Glomerular visceral epithelial cell (primary cell): ENCODE results near the gene LMNTD2.

ENCODE experiments used
- DNase-seq: peaks from one replicate; pipeline ENCODE4 v3.0.0-alpha.2; 2016; ENCODE audit errors: extremely low spot score

LMNTD2 gene, protein sequence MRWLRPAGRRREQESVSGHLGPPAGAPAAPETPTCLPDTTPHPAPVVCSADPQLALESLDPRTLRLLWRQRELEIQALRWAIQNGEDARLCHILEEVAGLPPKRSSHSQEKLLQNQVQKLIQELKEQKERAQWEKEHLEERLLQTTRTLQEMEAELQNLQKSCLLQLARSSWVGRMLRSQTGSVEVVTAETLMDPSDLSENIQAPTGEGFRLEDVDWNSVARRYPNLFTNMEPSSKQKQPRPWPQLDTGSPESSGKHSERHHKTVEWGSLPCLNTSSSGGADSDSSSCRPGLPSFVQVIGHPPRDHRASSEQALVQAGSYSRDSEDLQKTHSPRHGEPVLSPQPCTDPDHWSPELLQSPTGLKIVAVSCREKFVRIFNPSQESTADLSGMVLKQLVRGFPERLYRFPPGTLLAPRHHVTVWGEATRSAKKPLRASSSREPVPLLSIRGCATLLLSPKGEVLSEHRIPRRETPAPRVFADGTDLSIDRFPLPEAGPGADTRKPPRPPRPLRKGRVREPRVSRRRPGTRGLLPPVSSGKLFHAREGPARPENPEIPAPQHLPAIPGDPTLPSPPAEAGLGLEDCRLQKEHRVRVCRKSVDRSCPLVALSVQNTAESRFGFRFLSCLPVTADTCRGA

DNA sequence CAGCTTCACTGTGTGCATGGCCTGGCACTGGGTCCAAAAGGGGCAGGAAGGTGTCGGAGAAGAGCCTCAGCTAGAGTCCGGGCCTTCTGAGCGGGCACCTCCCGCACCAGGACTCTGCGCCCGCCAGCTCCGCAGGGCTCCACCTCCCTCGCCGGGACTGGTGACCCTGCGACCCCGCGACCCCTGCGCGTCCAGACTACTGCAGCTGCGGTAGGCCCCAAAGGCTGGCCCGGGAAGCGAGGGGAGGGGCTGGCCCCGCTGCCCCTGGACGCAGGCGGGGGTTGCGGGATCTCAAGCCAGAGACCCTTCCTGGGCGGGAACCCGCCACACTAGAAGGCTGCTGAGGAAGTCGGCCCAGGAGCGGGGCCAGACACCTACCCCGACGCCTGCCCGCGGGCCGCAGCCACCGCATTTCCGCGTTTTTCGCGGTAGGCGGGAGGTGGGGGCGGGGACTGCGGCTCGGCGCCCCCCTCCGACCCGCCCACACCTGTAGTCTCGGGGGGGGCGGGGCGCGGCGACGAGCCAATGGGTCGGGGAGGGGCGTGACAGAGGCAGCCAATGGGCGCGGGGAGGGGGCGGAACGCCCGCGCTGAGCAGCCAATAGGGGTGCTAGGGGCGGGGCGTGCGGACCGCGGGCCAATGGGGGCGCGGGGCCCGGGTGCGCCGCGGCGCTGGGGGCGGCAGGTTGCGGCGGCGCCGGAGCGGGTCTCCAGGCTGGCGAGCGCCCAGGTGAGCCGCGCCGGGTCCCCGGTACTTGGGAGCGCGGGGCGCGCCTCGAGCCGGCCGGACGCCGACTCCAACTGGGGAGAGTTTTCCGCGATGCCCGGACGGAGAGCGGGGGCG, at the start of gene LMNTD2, which contains the start of gene RASSF7:
LMNTD2 (minus strand) TSS at position 434 of the 843 bp plus-strand sequence; CDS start at position 412, 22 bp downstream.
RASSF7 (plus strand) TSS at position 666 of the 843 bp plus-strand sequence. CDS start 799 bp downstream, outside the sequence.
- peak; percentile 92 for DNase-seq

DNA sequence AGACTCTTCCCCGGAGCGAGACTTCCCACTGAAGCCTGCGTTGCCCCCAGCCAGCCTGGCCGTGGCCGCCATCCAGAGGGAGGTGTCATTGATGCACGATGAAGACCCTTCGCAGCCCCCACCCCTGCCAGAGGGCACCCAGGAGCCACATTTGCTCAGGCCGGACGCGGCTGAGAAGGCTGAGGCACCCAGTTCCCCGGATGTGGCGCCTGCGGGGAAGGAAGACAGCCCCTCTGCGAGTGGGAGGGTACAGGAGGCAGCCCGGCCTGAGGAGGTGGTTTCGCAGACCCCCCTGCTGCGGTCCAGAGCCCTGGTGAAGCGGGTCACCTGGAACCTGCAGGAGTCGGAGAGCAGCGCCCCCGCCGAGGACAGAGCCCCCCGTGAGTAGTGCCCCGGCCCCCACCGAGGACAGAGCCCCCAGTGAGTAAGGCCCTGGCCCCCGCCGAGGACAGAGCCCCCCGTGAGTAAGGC, 48.8 kb upstream of the LMNTD2 start:
- DNase-seq = no peak

DNA sequence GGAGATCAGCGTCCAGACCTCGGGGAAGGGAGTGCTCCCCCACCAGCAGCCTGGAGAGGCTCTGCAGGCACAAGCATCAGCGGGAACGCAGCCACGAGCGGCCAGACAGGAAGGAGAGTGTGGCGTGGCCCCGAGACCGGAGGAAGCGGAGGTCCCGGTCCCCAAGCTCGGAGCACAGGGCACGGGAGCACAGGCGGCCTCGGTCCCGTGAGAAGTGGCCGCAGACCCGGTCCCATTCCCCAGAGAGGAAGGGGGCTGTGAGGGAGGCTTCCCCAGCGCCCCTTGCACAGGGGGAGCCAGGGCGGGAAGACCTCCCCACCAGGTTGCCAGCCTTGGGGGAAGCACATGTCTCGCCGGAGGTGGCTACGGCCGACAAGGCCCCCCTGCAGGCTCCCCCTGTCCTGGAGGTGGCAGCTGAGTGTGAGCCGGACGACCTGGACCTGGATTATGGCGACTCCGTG, 48.3 kb upstream of the LMNTD2 start:
- no peak for DNase-seq

DNA sequence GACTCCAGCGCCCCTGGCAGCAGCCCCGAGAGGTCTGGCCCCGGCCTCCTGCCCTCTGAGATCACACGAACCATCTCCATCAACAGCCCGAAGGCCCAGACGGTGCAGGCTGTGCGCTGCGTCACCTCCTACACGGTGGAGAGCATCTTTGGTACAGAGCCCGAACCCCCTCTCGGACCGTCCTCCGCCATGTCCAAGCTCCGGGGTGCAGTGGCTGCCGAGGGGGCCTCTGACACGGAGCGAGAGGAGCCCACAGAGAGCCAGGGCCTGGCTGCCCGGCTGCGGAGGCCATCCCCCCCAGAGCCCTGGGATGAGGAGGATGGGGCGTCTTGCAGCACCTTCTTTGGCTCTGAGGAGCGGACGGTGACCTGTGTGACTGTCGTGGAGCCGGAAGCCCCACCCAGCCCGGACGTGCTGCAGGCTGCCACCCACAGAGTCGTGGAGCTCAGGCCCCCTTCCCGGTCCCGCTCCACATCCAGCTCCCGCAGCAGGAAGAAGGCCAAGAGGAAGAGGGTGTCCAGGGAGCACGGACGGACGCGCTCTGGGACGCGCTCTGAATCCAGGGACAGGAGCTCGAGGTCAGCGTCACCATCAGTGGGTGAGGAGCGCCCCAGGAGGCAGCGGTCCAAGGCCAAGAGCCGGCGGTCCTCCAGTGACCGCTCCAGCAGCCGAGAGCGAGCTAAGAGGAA, 47.6 kb upstream of the LMNTD2 start:
- no peak for DNase-seq

DNA sequence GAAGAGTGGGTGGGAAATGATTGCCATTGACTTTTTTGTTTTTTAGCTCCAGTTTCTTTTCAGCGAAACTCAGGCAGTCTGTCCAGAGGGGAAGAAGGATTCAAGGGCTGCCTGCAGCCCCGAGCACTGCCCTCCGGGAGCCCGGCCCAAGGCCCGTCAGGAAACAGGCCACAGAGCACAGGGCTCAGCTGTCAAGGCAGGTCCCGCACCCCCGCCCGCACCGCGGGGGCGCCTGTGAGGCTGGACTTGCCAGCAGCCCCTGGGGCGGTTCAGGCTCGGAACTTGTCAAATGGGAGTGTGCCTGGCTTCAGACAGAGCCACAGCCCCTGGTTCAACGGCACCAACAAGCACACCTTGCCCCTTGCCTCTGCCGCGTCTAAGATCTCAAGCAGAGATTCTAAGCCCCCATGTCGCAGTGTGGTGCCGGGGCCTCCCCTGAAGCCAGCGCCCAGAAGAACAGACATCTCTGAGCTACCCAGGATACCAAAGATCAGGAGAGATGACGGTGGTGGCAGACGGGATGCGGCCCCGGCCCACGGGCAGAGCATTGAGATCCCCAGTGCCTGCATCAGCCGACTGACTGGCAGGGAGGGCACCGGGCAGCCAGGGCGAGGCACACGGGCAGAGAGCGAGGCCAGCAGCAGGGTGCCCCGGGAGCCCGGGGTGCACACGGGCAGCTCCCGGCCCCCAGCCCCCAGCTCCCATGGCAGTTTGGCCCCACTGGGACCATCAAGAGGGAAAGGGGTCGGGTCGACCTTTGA, 46.7 kb upstream of the LMNTD2 start:
- no peak for DNase-seq

DNA sequence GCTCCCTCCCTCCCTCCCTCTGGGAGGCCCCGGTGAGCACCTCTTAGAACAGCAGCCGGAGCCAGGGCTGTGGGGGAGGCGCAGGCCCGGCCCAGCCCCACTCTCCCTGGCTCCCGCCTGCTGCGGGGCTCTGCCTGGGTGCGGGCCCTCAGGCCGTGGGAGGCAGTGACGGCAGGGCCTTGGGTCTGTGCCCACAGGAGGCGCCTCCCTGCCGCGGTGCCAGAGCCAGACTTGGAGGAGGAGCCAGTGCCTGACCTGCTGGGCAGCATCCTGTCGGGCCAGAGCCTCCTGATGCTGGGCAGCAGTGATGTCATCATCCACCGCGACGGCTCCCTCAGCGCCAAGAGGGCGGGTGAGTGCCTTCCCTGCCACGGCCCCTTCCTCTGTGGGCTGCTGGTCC, 45.7 kb upstream of the LMNTD2 start:
- DNase-seq = peak; percentile 47

DNA sequence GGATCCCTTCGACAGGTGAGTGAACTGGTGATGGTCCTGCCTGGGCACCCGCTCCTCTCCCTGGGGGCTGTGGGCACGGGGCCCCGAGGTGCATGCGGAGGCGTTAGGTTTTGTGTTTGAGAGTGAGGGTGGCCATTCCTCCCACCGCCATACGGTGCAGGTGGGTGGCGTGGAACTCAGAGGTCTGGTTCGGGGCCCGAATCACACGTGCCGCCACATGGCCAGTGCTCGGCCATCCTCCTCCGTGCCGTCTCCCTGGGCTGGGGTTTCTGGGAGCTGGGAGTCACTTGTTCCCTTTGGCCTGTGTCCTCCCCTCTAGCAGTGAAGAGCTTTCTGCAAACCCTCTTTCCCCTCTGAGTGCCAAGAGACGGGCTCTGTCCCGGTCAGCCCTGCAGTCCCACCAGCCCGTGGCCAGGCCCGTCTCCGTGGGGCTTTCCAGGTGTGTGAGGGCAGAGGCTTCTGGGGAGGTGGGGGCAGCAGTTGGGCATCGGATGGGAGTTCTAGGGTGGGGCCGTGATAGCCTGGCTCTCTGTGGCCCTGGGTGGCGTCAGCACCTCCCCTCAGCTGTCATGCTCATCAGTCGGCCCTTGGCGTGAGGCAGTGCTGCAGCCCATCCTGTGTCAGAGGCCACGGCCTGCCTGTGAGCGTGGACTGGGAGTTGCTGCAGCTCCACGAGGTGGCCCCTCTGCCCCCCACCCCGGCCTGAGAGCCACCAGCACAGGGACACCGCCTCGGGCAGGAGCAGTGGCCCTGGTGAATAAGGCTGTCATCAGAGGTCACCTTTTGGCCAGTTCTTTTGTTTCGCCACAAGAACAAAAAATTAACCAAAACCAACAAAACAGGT, 45.0 kb upstream of the LMNTD2 start:
- no peak for DNase-seq

DNA sequence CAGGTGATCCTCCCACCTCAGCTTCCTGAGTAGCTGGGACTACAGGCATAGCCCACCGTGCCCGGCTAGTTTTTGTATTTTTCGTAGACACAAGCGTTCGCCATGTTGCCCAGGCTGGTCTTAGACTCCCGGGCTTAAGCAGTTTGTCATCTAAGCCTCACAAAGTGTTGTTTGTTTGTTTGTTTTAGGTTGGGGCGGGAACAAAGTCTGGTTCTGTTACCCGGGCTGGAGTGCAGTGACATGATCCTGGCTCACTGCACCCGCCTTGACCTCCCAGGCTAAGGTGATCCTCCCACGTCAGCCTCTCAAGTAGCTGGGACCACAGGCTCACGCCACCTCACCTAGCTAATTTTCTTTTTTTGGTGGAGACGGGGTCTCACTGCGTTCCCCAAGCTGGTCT, 42.6 kb upstream of the LMNTD2 start:
- DNase-seq = no peak

DNA sequence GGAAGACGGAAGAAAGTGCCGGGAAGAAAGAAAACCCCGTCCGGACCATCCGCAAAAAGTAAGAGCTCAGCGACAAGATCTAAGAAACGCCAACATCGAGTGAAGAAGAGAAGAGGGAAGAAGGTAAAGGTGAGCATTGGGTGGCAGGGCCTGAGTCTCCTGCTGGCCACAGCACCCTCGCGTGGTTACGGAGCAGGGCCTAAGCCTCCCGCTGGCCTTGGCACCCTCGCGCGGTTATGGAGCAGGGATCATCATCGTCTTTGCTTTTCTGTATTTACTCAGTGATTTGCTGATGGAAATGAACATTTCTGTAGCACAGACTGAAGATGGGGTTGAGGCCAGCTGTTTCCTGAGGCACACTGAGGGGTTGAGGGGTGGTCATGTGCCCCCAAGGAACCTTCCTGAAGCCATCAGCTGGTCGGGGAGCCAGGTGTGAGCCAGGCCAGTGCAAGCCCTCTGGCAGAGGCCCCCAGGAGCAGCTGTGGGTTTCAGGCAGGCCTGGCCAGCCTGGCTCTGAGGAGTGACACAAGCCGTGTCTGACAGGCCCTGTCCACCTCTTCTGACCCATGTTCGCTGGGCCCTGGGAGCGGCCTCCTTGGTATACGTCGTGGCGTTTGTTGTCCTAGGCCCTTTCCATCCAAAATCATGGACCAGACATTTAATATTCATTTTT, 41.2 kb upstream of the LMNTD2 start:
- DNase-seq = no peak

DNA sequence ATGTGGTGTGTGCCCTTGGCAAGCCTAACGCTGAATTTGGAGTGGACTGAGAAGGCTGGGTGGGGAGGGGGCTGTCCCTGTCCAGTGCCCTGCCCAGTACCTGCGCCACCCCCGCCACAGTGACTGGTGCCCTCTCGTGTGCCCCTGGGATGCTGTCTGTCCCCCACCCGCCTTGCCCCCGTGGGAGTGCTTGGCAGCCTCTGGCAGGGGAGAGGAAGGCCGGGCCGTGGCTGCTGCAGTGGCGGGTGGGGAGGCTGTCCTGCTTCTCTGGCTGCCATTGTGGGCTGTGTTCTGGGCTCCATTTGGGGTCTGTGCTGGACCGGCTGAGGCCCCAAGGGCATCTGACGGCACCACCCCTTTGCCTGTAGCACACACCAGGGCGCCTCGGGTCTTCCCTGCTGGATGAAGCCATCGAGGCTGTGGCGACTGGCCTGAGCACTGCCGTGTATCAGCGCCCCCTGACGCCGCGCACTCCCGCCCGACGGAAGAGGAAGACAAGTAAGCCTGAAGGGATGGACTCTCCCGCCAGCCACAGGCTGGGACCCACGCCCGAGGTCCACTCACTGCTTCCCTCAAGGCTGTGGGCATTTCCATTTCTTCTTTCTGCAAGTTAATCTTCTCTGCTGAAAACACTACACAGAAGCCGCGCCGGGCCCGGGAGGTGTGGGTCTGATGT, 37.6 kb upstream of the LMNTD2 start:
- no peak for DNase-seq

DNA sequence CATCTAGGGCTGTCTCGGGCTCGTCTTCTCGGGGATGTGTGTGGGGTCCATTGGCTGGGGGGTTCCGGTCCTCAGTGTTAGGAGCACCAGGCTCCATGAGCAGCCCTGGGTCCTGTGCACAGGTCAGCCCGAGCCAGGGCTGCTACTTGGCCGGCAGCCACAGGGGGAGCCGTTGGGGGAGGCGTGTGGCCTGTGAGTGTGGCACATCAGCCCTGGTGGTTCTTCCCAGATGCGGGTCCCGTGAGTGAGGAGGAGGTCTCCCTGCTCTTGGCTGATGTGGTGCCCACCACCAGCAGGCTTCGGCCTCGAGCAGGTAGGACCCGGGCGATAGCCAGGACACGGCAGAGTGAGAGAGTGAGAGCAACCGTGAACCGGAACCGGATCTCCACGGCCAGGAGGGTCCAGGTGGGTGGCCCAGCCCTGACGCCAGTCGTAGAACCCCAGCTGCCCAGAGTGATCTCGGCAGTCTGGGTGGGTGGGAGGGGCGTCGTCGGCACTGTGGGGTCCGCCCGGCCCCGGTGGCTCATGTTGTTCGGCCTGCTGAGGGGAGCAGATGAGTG, 36.7 kb upstream of the LMNTD2 start:
- no peak for DNase-seq

DNA sequence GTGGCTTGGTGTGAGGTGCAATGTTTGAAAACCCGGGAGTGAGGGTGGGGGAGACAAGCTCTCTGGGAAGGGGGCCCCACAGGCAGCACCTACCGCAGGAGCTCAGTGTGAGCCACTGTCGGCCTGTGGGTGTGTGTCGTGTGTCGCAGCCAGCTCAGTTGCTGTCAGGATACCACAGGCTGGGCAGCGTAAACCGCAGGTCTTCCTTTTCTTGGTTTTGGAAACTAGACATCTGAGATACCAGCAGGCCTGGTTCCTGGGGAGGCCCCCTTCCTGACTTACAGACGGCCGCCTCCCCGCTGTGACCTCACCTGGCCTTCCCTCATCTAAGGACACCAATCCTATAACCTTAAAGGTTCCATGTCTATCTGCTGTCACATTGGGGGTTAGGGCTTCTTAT, 35.8 kb upstream of the LMNTD2 start:
- DNase-seq = no peak

DNA sequence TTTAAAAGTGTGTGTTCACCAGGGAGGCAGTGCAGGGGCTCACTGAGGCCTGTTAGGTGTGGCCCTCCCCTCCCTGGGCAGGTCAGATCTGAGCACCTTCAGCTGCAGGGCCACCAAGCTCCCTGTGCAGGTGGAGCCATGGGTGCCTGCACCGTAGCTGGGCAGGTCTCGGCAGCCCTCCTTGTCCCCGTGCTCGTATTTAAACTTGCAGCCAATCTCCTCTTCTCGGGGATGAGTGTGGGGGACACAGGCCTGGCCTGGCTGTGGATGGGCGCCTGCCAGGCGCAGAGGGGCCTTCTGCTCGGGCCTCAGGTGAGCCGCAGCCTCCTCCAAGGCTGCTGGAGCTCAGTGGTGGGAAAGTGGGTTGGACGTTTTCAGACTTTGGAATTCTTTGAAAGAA, 34.9 kb upstream of the LMNTD2 start:
- no peak for DNase-seq

DNA sequence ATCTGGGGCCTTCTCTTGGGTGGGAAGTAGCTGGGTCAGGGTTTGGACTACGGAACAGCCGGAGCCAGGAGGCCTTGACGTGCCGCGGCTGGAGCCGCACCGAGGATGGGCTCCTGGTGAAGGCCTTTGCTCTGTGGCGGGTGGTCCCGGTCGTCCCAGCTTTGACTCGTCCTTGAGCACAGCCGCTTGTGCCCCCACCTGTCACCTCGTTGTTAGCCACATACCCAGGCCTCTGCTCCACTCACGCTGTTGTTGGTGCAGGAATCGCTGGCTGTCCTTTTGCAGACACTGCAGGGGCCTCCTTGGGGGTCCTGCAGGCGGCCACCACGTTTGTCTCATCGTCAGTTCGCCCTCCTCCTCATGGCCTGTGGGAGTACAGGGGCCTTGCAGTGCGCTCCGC, 32.8 kb upstream of the LMNTD2 start:
- DNase-seq = no peak

DNA sequence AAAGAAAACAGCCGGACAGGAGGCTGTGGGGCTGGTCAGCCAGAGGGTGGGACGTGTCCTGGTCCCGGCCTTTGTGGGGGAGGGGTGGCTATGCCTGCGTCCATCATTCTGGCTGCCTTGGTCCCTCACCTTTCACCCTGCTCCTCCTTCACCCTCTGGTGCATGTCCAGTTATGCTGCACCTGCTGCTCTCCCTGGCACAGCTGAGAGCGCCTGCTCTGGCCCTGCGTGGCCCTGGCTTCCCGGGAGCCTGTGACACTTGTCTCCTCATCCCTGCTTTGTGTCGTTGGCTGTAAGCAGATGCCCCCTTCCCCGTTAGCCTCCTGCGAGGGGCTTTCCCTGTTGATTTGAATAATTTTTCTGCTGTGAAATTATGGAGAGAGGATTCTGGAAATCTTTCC, 32.4 kb upstream of the LMNTD2 start:
- no peak for DNase-seq

DNA sequence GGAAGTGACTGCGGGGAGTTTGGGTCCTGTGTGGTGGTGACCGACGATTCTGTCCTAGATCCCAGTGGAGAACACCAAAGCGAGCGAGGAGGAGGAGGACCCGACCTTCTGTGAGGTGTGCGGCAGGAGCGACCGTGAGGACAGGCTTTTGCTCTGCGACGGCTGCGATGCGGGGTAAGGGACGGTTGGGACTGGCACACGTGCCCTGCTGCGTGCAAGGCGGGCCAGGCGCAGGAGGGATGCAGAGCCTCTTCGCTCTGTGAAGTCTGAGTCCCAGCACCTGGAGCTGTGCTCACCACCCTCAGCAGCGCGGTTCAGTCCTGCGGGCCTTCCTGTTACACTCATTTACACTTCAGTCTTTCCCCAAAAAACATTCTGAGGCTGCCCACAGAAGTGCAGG, 32.0 kb upstream of the LMNTD2 start:
- DNase-seq = no peak

DNA sequence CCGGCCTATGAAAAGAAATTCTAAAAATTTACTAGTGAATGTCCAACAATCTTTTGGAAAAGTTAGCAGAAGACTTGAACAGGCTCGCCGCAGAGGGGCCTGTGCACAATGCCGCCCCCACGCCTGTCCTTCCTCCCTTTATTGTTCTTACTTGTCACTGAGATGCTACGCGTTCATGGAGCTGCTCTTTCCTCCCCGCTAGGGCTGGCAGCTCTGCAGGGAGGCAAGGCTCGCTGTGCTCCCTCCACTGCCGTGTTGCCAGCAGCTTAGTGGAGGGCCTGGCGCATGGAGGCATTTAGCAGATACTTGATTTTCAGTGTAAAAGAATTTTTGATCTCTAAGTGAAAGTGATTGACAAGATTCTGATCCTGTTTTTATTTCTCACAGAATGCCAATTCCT, 30.5 kb upstream of the LMNTD2 start:
- no peak for DNase-seq

DNA sequence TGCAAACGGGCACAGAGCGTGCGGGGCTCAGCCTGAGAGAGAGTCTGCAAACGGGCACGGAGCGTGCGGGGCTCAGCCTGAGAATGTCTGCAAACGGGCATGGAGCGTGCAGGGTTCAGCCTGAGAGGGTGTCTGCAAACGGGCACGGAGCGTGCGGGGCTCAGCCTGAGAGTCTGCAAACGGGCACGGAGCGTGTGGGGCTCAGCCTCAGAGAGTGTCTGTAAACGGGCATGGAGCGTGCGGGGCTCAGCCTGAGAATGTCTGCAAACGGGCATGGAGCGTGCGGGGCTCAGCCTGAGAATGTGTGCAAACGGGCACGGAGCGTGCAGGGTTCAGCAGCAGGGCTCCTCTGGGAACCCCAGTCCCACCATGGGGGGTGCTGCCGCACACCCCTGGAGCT, 29.3 kb upstream of the LMNTD2 start:
- no peak for DNase-seq
